ENCODE measurements around the gene IQGAP2. TPM values are rescaled to one million over a fixed set of nuclear protein-coding genes. Genes with fewer than 3 reads are reported as not detected.

IQGAP2 gene
- total and polyA plus RNA-seq, 2 donors (not counting 1 experiment from before 2014, with no cell fraction given) = 8.1 to 15.0 TPM

DNA sequence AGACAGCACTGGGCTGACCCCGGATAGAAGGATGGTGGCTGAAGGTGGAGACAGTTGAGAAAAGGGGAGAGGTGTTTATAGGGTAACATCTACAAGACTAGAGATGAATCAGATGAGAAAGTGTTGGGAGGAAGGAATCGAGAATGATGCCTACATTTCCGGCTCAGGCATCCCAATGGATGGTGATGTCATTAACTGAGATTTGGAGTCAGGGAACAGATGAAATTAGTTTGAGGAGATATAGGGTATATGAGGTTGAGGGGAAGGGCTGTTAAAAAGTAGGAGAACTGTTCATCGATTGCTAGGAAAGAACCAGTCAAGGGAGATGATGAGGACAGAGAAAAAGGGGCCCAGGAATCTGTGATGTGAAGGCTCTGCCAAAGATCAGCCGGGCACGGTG is 24.7 kb upstream of the IQGAP2 start:
- no peaks in the 10 kb centered on the region for H4K20me1 ChIP-seq (ENCODE audit: control insufficient read depth, insufficient read depth, low read length, poor library complexity, severe bottlenecking)
- H3K9me3 ChIP-seq (ENCODE audit: control extremely low read depth in 1 of 3, control insufficient read depth in 2 of 3, insufficient read depth in 1 of 3, low read length in 2 of 3) = no peaks in the 10 kb centered on the region
- no peaks in the 10 kb centered on the region for H3K36me3 ChIP-seq (replicated peaks in 1 of 2; ENCODE audit: control extremely low read depth in 1 of 2, control insufficient read depth in 1 of 2, extremely low read depth in 1 of 2, insufficient read depth in 2 of 2, low read length in 1 of 2)
- Mint-ChIP-seq H3K27ac (no peak overlapping the region), H3K9me3 (ENCODE audit: insufficient read depth) (peaks cover 2% of the 10 kb centered on the region), H3K27me3 (no peaks in the 10 kb centered on the region), H3K4me1 (no peaks in the 10 kb centered on the region), H3K4me3 (no peak overlapping the region)
- intact Hi-C loops (cut with micrococcal nuclease) = no loop called here
- ATAC-seq (ENCODE audit: low read depth) = no peak
- no peak for DNase-seq
- WGBS (ENCODE audit: insufficient coverage) = 99% methylated on average over 6 of the region's 6 CpGs
- H3K79me2 ChIP-seq (ENCODE audit: control insufficient read depth, insufficient read depth, low read length) = no peaks in the 10 kb centered on the region
- TF ChIP-seq, protein P1, sequence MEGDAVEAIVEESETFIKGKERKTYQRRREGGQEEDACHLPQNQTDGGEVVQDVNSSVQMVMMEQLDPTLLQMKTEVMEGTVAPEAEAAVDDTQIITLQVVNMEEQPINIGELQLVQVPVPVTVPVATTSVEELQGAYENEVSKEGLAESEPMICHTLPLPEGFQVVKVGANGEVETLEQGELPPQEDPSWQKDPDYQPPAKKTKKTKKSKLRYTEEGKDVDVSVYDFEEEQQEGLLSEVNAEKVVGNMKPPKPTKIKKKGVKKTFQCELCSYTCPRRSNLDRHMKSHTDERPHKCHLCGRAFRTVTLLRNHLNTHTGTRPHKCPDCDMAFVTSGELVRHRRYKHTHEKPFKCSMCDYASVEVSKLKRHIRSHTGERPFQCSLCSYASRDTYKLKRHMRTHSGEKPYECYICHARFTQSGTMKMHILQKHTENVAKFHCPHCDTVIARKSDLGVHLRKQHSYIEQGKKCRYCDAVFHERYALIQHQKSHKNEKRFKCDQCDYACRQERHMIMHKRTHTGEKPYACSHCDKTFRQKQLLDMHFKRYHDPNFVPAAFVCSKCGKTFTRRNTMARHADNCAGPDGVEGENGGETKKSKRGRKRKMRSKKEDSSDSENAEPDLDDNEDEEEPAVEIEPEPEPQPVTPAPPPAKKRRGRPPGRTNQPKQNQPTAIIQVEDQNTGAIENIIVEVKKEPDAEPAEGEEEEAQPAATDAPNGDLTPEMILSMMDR (IDR thresholded peaks at IDR 0.05) = no peak
- TF ChIP-seq EZH2 (IDR thresholded peaks at IDR 0.05; ENCODE audit: borderline replicate concordance, insufficient read depth, low read depth, low read length, poor library complexity, severe bottlenecking) = no peak
- no peak overlapping the region for H3K9ac ChIP-seq (ENCODE audit: low read length)
- H3K4me2 ChIP-seq (replicated peaks; ENCODE audit: low read depth, low read length, poor library complexity, severe bottlenecking) = no peak overlapping the region
- H3K27ac ChIP-seq (ENCODE audit: low read length in 2 of 2) = no peak overlapping the region
- H2AFZ ChIP-seq (ENCODE audit: insufficient read depth, low read depth, low read length, poor library complexity, severe bottlenecking) = no peak overlapping the region
- POLR2A ChIA-PET = no interaction called here
- H3K4me1 ChIP-seq (ENCODE audit: control insufficient read depth in 2 of 2, insufficient read depth in 2 of 2, low read length in 2 of 2) = no peaks in the 10 kb centered on the region
- CTCF ChIA-PET = no interaction called here
- no peaks in the 10 kb centered on the region for H3K27me3 ChIP-seq (replicated peaks in 1 of 4; ENCODE audit: control extremely low read depth in 1 of 4, control insufficient read depth in 3 of 4, insufficient read depth in 4 of 4, low read length in 3 of 4)
- H3K4me3 ChIP-seq (ENCODE audit: control extremely low read depth in 1 of 5, extremely low read depth in 1 of 5, insufficient read depth in 1 of 5, low read depth in 2 of 5, low read length in 4 of 5) = no peak overlapping the region

DNA sequence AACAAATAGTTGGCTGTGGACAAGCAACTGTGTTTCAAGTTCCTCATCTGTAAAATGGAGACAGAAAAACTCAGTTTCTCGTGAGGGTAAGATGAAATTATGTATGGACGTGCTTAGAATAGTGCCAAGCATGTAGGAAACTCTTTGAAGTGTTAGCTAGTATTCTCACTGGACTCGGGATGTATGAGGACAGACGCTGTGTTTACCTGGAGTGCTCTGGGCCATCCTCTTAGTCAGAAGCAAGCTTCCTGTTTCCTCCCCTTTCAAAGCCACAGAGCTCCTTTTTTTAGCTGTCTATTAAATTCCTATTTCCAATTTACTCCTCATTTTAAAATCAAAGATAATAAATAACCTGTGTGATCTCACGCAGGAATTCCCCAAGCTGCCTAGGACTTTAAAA is 23.8 kb upstream of the IQGAP2 start:
- ATAC-seq (ENCODE audit: low read depth) (no peak), DNase-seq (no peak)
- ChIA-PET CTCF (interaction anchor here (1.1 kb wide), 1 partner anchor 28 kb away, joined by 3 read pairs; no protein-coding TSS in a partner anchor), POLR2A (interaction anchor here (0.6 kb wide), 1 partner anchor 24 kb away, joined by 7 read pairs; the partner anchor contains the start of gene IQGAP2)
- H3K4me3 ChIP-seq (ENCODE audit: control extremely low read depth in 1 of 5, extremely low read depth in 1 of 5, insufficient read depth in 1 of 5, low read depth in 2 of 5, low read length in 4 of 5) = no peak overlapping the region
- no peaks in the 10 kb centered on the region for H3K27me3 Mint-ChIP-seq
- no peaks in the 10 kb centered on the region for H3K4me1 Mint-ChIP-seq
- intact Hi-C loops (cut with micrococcal nuclease) = no loop called here
- no peaks in the 10 kb centered on the region for H3K27me3 ChIP-seq (replicated peaks in 1 of 4; ENCODE audit: control extremely low read depth in 1 of 4, control insufficient read depth in 3 of 4, insufficient read depth in 4 of 4, low read length in 3 of 4)
- no peak overlapping the region for H3K4me3 Mint-ChIP-seq
- no peaks in the 10 kb centered on the region for H3K9me3 ChIP-seq (ENCODE audit: control extremely low read depth in 1 of 3, control insufficient read depth in 2 of 3, insufficient read depth in 1 of 3, low read length in 2 of 3)
- H3K9ac ChIP-seq (ENCODE audit: low read length) = no peak overlapping the region
- no peak overlapping the region for H3K4me2 ChIP-seq (replicated peaks; ENCODE audit: low read depth, low read length, poor library complexity, severe bottlenecking)
- no peaks in the 10 kb centered on the region for H3K4me1 ChIP-seq (ENCODE audit: control insufficient read depth in 2 of 2, insufficient read depth in 2 of 2, low read length in 2 of 2)
- H4K20me1 ChIP-seq (ENCODE audit: control insufficient read depth, insufficient read depth, low read length, poor library complexity, severe bottlenecking) = no peaks in the 10 kb centered on the region
- TF ChIP-seq EZH2 (IDR thresholded peaks at IDR 0.05; ENCODE audit: borderline replicate concordance, insufficient read depth, low read depth, low read length, poor library complexity, severe bottlenecking) = no peak
- TF ChIP-seq, protein P1 (IDR thresholded peaks at IDR 0.05) = no peak
- H3K27ac ChIP-seq (ENCODE audit: low read length in 2 of 2) = no peak overlapping the region
- no peaks in the 10 kb centered on the region for H3K79me2 ChIP-seq (ENCODE audit: control insufficient read depth, insufficient read depth, low read length)
- 13% methylated on average over 4 of the region's 5 CpGs for WGBS (ENCODE audit: insufficient coverage)
- peaks cover 2% of the 10 kb centered on the region for H3K9me3 Mint-ChIP-seq (ENCODE audit: insufficient read depth)
- H2AFZ ChIP-seq (ENCODE audit: insufficient read depth, low read depth, low read length, poor library complexity, severe bottlenecking) = no peak overlapping the region
- H3K27ac Mint-ChIP-seq = no peak overlapping the region
- H3K36me3 ChIP-seq (replicated peaks in 1 of 2; ENCODE audit: control extremely low read depth in 1 of 2, control insufficient read depth in 1 of 2, extremely low read depth in 1 of 2, insufficient read depth in 2 of 2, low read length in 1 of 2) = no peaks in the 10 kb centered on the region
